Left lung (tissue), 10 donors: ENCODE measurements around the gene ATF3. TPM values are rescaled to one million over a fixed set of nuclear protein-coding genes. Genes with fewer than 3 reads are reported as not detected.

Source experiments
- ATAC-seq: fragments of 200-7000 bp; cut with Tn5 transposase; one replicate; pipeline ENCODE4 v1.9.1; 2020; ENCODE audit warnings: moderate library complexity
- DNase-seq, 4 donors: peaks; one replicate each; pipeline ENCODE4 v3.0.0-alpha.2; 2013 to 2020
- H3K27ac ChIP-seq, 2 donors: fragments of 200-600 bp; sonication (generic) in 1 of 2; one replicate each; pipeline versions ENCODE4 v1.5.0 to v1.8.0; 2020 to 2021
- H3K27me3 ChIP-seq, 2 donors: fragments of 200-600 bp; sonication (generic) in 1 of 2; one replicate each; pipeline versions ENCODE4 v1.5.0 to v1.8.0; 2020 to 2021
- H3K36me3 ChIP-seq, 2 donors: fragments of 200-600 bp; sonication (generic) in 1 of 2; one replicate each; pipeline versions ENCODE4 v1.5.0 to v1.8.0; 2020 to 2021
- H3K4me1 ChIP-seq, 2 donors: fragments of 200-600 bp; one replicate each; pipeline ENCODE4 v1.8.0; 2021
- H3K4me3 ChIP-seq, 2 donors: fragments of 200-600 bp; sonication (generic) in 1 of 2; one replicate each; pipeline versions ENCODE4 v1.5.0 to v1.8.0; 2020 to 2021; ENCODE audit warnings: mild to moderate bottlenecking in 1 of 2
- H3K9me3 ChIP-seq, 2 donors: fragments of 200-600 bp; sonication (generic) in 1 of 2; one replicate each; pipeline versions ENCODE4 v1.5.0 to v1.8.0; 2020 to 2021
- CTCF ChIP-seq, 2 donors: fragments of 200-600 bp; sonication (generic) in 1 of 2; IDR thresholded peaks; one replicate each; pipeline versions ENCODE4 v1.5.0 to v1.8.0; 2021; ENCODE audit warnings: antibody characterized with exemption in 2 of 2
- intact Hi-C, 2 donors: fragments of 100-400 bp; cut with DNase I; formaldehyde crosslinking; loops; one replicate each; pipeline versions ENCODE4 v1.11.2 to v1.14.2; 2022
- polyA plus RNA-seq, 6 donors: library from polyadenylated mRNA; unstranded; fragments of 120-200 nt; gene quantifications; one replicate each; pipeline ENCODE4 v1.2.1, GENCODE V29; 2013; ENCODE audit not compliant: insufficient read length in 6 of 6
- total RNA-seq, 2 donors: library from RNA; stranded (reverse); fragmentation: NEBNext Ultra II Directional; extraction: Animal tissue kit (Norgen Biotek cat#: 25700); gene quantifications; one replicate each; pipeline ENCODE4 v1.2.1, GENCODE V29; 2021
- donor health status: DM: no; HTN: yes; CAD: no.
- donor health status: DM: no; HTN: no; CAD: no.

ATF3 gene
- total and polyA plus RNA-seq, 8 donors: 5.6 to 81.8 (median 25.1) TPM

GRCh38 chr1:212591922-212592321 lies 16.6 kb upstream of the ATF3 start:
- DNase-seq: no peak
- no peak overlapping the region for H3K4me3 ChIP-seq
- intact Hi-C loops: no loop called here
- peaks cover 0 to 16% of the 10 kb centered on the region in 2 donors for H3K4me1 ChIP-seq
- H3K9me3 ChIP-seq: no peaks in the 10 kb centered on the region
- H3K36me3 ChIP-seq: no peaks in the 10 kb centered on the region
- no peak for ATAC-seq
- peaks cover 0 to 16% of the 10 kb centered on the region in 2 donors for H3K27me3 ChIP-seq
- no peak for TF ChIP-seq CTCF (IDR thresholded peaks at IDR 0.05)
- H3K27ac ChIP-seq: no peak overlapping the region

- ATAC-seq: no peak
- no peaks in the 10 kb centered on the region for H3K9me3 ChIP-seq
- H3K4me3 ChIP-seq: no peak overlapping the region
- peaks cover 0 to 16% of the 10 kb centered on the region in 2 donors for H3K4me1 ChIP-seq
- intact Hi-C loops: no loop called here
- H3K27me3 ChIP-seq: no peaks in the 10 kb centered on the region
- no peak for TF ChIP-seq CTCF (IDR thresholded peaks at IDR 0.05)
- H3K36me3 ChIP-seq: no peaks in the 10 kb centered on the region
- DNase-seq: no peak
- no peak overlapping the region for H3K27ac ChIP-seq
These were observed 14.7 kb upstream of the ATF3 start for GRCh38 chr1:212593821-212594251.

- H3K4me1 ChIP-seq: peaks cover 0 to 16% of the 10 kb centered on the region in 2 donors
- no peaks in the 10 kb centered on the region for H3K36me3 ChIP-seq
- H3K27me3 ChIP-seq: no peaks in the 10 kb centered on the region
- no peak for ATAC-seq
- no peaks in the 10 kb centered on the region for H3K9me3 ChIP-seq
- intact Hi-C loops: no loop called here
- TF ChIP-seq CTCF (IDR thresholded peaks at IDR 0.05): no peak
- DNase-seq: no peak
- H3K27ac ChIP-seq: no peak overlapping the region
- no peak overlapping the region for H3K4me3 ChIP-seq
These were observed 13.9 kb upstream of the ATF3 start for GRCh38 chr1:212594640-212595039.

GRCh38 chr1:212595229-212595628 lies 13.3 kb upstream of the ATF3 start:
- Histone ChIP-seq H3K27ac (peak overlapping the region in 1 of 2 donors; percentile 73), H3K4me3 (no peak overlapping the region), H3K36me3 (no peaks in the 10 kb centered on the region), H3K9me3 (no peaks in the 10 kb centered on the region), H3K4me1 (peaks cover 0 to 16% of the 10 kb centered on the region in 2 donors), H3K27me3 (peaks cover 0 to 3% of the 10 kb centered on the region in 2 donors)
- intact Hi-C loops: no loop called here
- no peak for TF ChIP-seq CTCF (IDR thresholded peaks at IDR 0.05)
- ATAC-seq: no peak
- no peak for DNase-seq

GRCh38 chr1:212595787-212596714 lies 12.5 kb upstream of the ATF3 start:
- TF ChIP-seq CTCF (IDR thresholded peaks at IDR 0.05): peak; percentile 17 to 51
- Histone ChIP-seq H3K27ac (peak overlapping the region; percentile 50 to 73), H3K4me3 (peak overlapping the region in 1 of 2 donors; percentile 1), H3K27me3 (peaks cover 0 to 8% of the 10 kb centered on the region in 2 donors), H3K4me1 (peaks cover 0 to 16% of the 10 kb centered on the region in 2 donors), H3K9me3 (no peaks in the 10 kb centered on the region), H3K36me3 (no peaks in the 10 kb centered on the region)
- ATAC-seq (peak; percentile 88), DNase-seq (no peak)
- intact Hi-C loops: no loop called here
